HG02642 (cell line): ENCODE data around the gene SRF.

Source experiments
- ATAC-seq: cut with Tn5 transposase; IDR thresholded peaks from one replicate; pipeline ENCODE4 v1.9.1; 2021; ENCODE audit warnings: mild to moderate bottlenecking; ENCODE audit not compliant: unreplicated experiment, poor library complexity

SRF gene

GRCh38 chr6:43181621-43181941 lies 10.5 kb downstream of the SRF start:
- ATAC-seq: no peak

GRCh38 chr6:43181942-43182860 lies 11.1 kb downstream of the SRF start, which contains the start of gene CUL9:
TSS of gene CUL9 (plus strand) at chr6:43182196. CDS start at chr6:43184311, 2,115 bp downstream.
- peak; percentile 92 for ATAC-seq

GRCh38 chr6:43183441-43183840 lies 12.4 kb downstream of the SRF start:
- no peak for ATAC-seq

- ATAC-seq: no peak
Measured at GRCh38 chr6:43184268-43184985, 13.4 kb downstream of the SRF start.

- ATAC-seq: no peak
Measured at GRCh38 chr6:43185391-43185985, 14.4 kb downstream of the SRF start.

- ATAC-seq: no peak
Measured at GRCh38 chr6:43186019-43186418, 14.9 kb downstream of the SRF start.

- ATAC-seq: no peak
Measured at GRCh38 chr6:43186706-43187105, 15.6 kb downstream of the SRF start.

GRCh38 chr6:43187821-43188220 lies 16.8 kb downstream of the SRF start:
- ATAC-seq: no peak

GRCh38 chr6:43188426-43188825 lies 17.4 kb downstream of the SRF start:
- no peak for ATAC-seq

GRCh38 chr6:43189776-43190304 lies 18.8 kb downstream of the SRF start:
- ATAC-seq: no peak

GRCh38 chr6:43192911-43193310 lies 21.8 kb downstream of the SRF start:
- ATAC-seq: no peak

GRCh38 chr6:43193929-43194328 lies 22.9 kb downstream of the SRF start:
- no peak for ATAC-seq

GRCh38 chr6:43196337-43196736 lies 25.3 kb downstream of the SRF start:
- no peak for ATAC-seq

- no peak for ATAC-seq
Measured at GRCh38 chr6:43199912-43200311, 28.8 kb downstream of the SRF start.

GRCh38 chr6:43200541-43200940 lies 29.5 kb downstream of the SRF start:
- no peak for ATAC-seq

GRCh38 chr6:43202451-43202850 lies 31.4 kb downstream of the SRF start:
- no peak for ATAC-seq

GRCh38 chr6:43203029-43203717 lies 32.1 kb downstream of the SRF start:
- no peak for ATAC-seq

GRCh38 chr6:43203718-43204095 lies 32.6 kb downstream of the SRF start:
- no peak for ATAC-seq

- ATAC-seq: no peak
Measured at GRCh38 chr6:43204271-43205105, 33.4 kb downstream of the SRF start.

GRCh38 chr6:43205849-43206248 lies 34.8 kb downstream of the SRF start:
- ATAC-seq: no peak
